A549 (cell line): Measurements from ENCODE around the gene PNMT. TPM values are rescaled to one million over a fixed set of nuclear protein-coding genes. Genes with fewer than 3 reads are reported as not detected.

Source experiments
- ATAC-seq, 2 experiments: fragments of 200-7000 bp in 1 of 2; fragments of >200 bp in 1 of 2; cut with Nextera tagmentation in 1 of 2; cut with Tn5 transposase in 1 of 2; 3 replicates each; pipeline versions ENCODE4 v1.8.0 to v1.9.1; 2018 to 2020; ENCODE audit warnings: mild to moderate bottlenecking in 1 of 2, moderate library complexity in 1 of 2
- CTCF ChIA-PET: fragments of 300-600 bp; sonication (Branson Sonifier 250); formaldehyde crosslinking; extraction: SDS; loops from one replicate; lab custom pipeline; 2021; ENCODE audit warnings: antibody characterized with exemption, inconsistent platforms; lab: Yijun Ruan, JAX
- POLR2A ChIA-PET: fragments of 350-600 bp; formaldehyde crosslinking; extraction: SDS; loops from one replicate; lab custom pipeline; 2021; ENCODE audit warnings: antibody characterized with exemption, inconsistent platforms; lab: Yijun Ruan, JAX
- DNase-seq, 2 experiments: peaks; one replicate each; pipeline versions ENCODE4 v3.0.0 to v3.0.0-alpha.2; 2011 to 2016; ENCODE audit warnings: low read depth in 1 of 2, low spot score in 1 of 2
- FAIRE-seq: peaks from 2 replicates; lab custom pipeline; 2011; peaks lifted over from hg19 to GRCh38; lab: Jason Lieb, UNC
- H3K27ac ChIP-seq, 2 experiments: fragments of >200 bp; sonication (Bioruptor Twin); formaldehyde crosslinking; 3 replicates each; pipeline ENCODE4 v1.5.1; 2016 to 2017
- H3K4me1 ChIP-seq: fragments of >200 bp; sonication (Bioruptor Twin); formaldehyde crosslinking; 3 replicates; pipeline ENCODE4 v1.6.1; 2016
- H3K4me2 ChIP-seq: fragments of >200 bp; sonication (Bioruptor Twin); formaldehyde crosslinking; 3 replicates; pipeline ENCODE4 v1.6.1; 2016
- H3K4me3 ChIP-seq: fragments of >200 bp; sonication (Bioruptor Twin); formaldehyde crosslinking; 3 replicates; pipeline ENCODE4 v1.5.1; 2016
- H3K9me3 ChIP-seq: fragments of >200 bp; sonication (Bioruptor Twin); formaldehyde crosslinking; 3 replicates; pipeline ENCODE4 v1.6.1; 2016
- EHF ChIP-seq: fragments of 250-450 bp; sonication (Bioruptor Pico); IDR thresholded peaks from 2 replicates; pipeline ENCODE4 v1.5.0; 2020; ENCODE audit warnings: mild to moderate bottlenecking
- EP300 ChIP-seq, 2 experiments: fragments of >200 bp; sonication (Bioruptor Twin); formaldehyde crosslinking; IDR thresholded peaks; 2 replicates in 1 of 2; 3 replicates in 1 of 2; pipeline ENCODE4 v1.6.1; 2016 to 2017
- FOSB ChIP-seq: fragments of 250-450 bp; sonication (Bioruptor Pico); IDR thresholded peaks from 2 replicates; pipeline ENCODE4 v1.5.0; 2020; ENCODE audit warnings: mild to moderate bottlenecking, moderate library complexity
- FOXS1 ChIP-seq: fragments of 250-450 bp; sonication (Bioruptor Pico); IDR thresholded peaks from 2 replicates; pipeline ENCODE4 v1.5.0; 2020; ENCODE audit warnings: mild to moderate bottlenecking, moderate library complexity
- HEYL ChIP-seq: fragments of 250-450 bp; sonication (Bioruptor Pico); IDR thresholded peaks from 2 replicates; pipeline ENCODE4 v1.8.0; 2021; ENCODE audit warnings: mild to moderate bottlenecking, moderate library complexity
- HMGXB4 ChIP-seq: fragments of 250-450 bp; sonication (Bioruptor Pico); IDR thresholded peaks from 2 replicates; pipeline ENCODE4 v1.5.0; 2021; ENCODE audit warnings: mild to moderate bottlenecking, moderate library complexity, borderline replicate concordance
- HOXA7 ChIP-seq: fragments of 250-450 bp; sonication (Bioruptor Pico); IDR thresholded peaks from 2 replicates; pipeline ENCODE4 v1.5.0; 2020; ENCODE audit warnings: mild to moderate bottlenecking, moderate library complexity
- HOXB13 ChIP-seq: fragments of 250-450 bp; sonication (Bioruptor Pico); IDR thresholded peaks from 2 replicates; pipeline ENCODE4 v1.5.0; 2020; ENCODE audit warnings: low read depth, mild to moderate bottlenecking, moderate library complexity
- JUN ChIP-seq, 2 experiments: fragments of >200 bp; sonication (Bioruptor Twin); formaldehyde crosslinking; IDR thresholded peaks; 2 replicates in 1 of 2; 3 replicates in 1 of 2; pipeline ENCODE4 v1.6.1; 2016 to 2017
- JUNB ChIP-seq: fragments of >200 bp; sonication (Bioruptor Twin); formaldehyde crosslinking; IDR thresholded peaks from 2 replicates; pipeline ENCODE4 v1.6.1; 2016
- KDM1A ChIP-seq: fragments of 200-600 bp; sonication (generic); IDR thresholded peaks from 2 replicates; pipeline ENCODE4 v1.6.1; 2016; ENCODE audit warnings: low read depth, mild to moderate bottlenecking
- KDM5A ChIP-seq: fragments of 200-600 bp; sonication (generic); IDR thresholded peaks from 2 replicates; pipeline ENCODE4 v1.6.1; 2016; ENCODE audit warnings: antibody characterized with exemption, mild to moderate bottlenecking
- MYC ChIP-seq: IDR thresholded peaks from 2 replicates; pipeline ENCODE4 v1.6.1; 2012; ENCODE audit warnings: mild to moderate bottlenecking, inconsistent platforms, low read length, improper control_type of control experiment, borderline replicate concordance
- NFE2L2 ChIP-seq: fragments of 150-350 bp; conservative IDR thresholded peaks from 2 replicates; pipeline ENCODE4 v1.6.1; 2014; ENCODE audit warnings: low read length
- PHF8 ChIP-seq: fragments of 200-600 bp; sonication (generic); IDR thresholded peaks from 2 replicates; pipeline ENCODE4 v1.6.1; 2016; ENCODE audit warnings: low read depth, mild to moderate bottlenecking, antibody characterized with exemption, moderate library complexity, borderline replicate concordance
- POLR2AphosphoS2 ChIP-seq: conservative IDR thresholded peaks from 2 replicates; pipeline ENCODE4 v1.6.1; 2012; ENCODE audit warnings: low read length, improper control_type of control experiment, inconsistent platforms
- RARB ChIP-seq: fragments of 250-450 bp; sonication (Bioruptor Pico); IDR thresholded peaks from 2 replicates; pipeline ENCODE4 v1.8.0; 2021; ENCODE audit warnings: mild to moderate bottlenecking, moderate library complexity
- RFX5 ChIP-seq: fragments of 450-650 bp; IDR thresholded peaks from 2 replicates; pipeline ENCODE4 v1.7.1; 2014; ENCODE audit warnings: antibody characterized with exemption, mild to moderate bottlenecking, moderate library complexity
- RNF2 ChIP-seq: fragments of 200-600 bp; sonication (generic); IDR thresholded peaks from 2 replicates; pipeline ENCODE4 v1.6.1; 2016; ENCODE audit warnings: low read depth, mild to moderate bottlenecking, antibody characterized with exemption, moderate library complexity, borderline replicate concordance
- SREBF2 ChIP-seq: fragments of 450-650 bp; IDR thresholded peaks from 2 replicates; pipeline ENCODE4 v1.6.1; 2014; ENCODE audit warnings: mild to moderate bottlenecking, moderate library complexity
- TFCP2L1 ChIP-seq: fragments of 250-450 bp; sonication (Bioruptor Pico); IDR thresholded peaks from 2 replicates; pipeline ENCODE4 v1.5.0; 2021; ENCODE audit warnings: mild to moderate bottlenecking
- ZC3H11A ChIP-seq: fragments of 450-650 bp; IDR thresholded peaks from 2 replicates; pipeline ENCODE4 v1.6.1; 2014; ENCODE audit warnings: antibody characterized with exemption, mild to moderate bottlenecking
- ZFP36 ChIP-seq: fragments of 450-650 bp; IDR thresholded peaks from 2 replicates; pipeline ENCODE4 v1.6.1; 2014; ENCODE audit warnings: borderline replicate concordance; ENCODE audit not compliant: partially characterized antibody
- WGBS: methylation state at CpG from one replicate; pipeline ENCODE4 v1.1.6; 2017; ENCODE audit errors: missing lambda C conversion rate; 5-methylcytosine and 5-hydroxymethylcytosine counted together
- polyA plus RNA-seq, 4 experiments: library from polyadenylated mRNA; depleted of rRNA in 3 of 4; stranded (reverse); fragments of >200 nt; fragmentation: RNase III in 1 of 4; extraction: RNeasy Plus Mini Kit Qiagen cat#74134 plus additional on column Dnase treatment in 1 of 4; gene quantifications; 2 replicates in 3 of 4; 3 replicates in 1 of 4; pipeline ENCODE4 v1.2.3, GENCODE V29; 2011 to 2017
- TF ChIP-seq, protein P1 (sequence below): IDR thresholded peaks from 2 replicates; pipeline ENCODE4 v1.6.1; 2012
- TF ChIP-seq, protein P2 (sequence below): fragments of 450-650 bp; IDR thresholded peaks from 2 replicates; pipeline ENCODE4 v1.6.1; 2014; ENCODE audit warnings: antibody characterized with exemption
- TF ChIP-seq, protein P3 (sequence below): fragments of 200-600 bp; sonication (generic); IDR thresholded peaks from 2 replicates; pipeline ENCODE4 v1.6.1; 2016; ENCODE audit warnings: antibody characterized with exemption, mild to moderate bottlenecking, moderate library complexity
- TF ChIP-seq, protein P4 (sequence below): fragments of >200 bp; sonication (Bioruptor Twin); formaldehyde crosslinking; IDR thresholded peaks from 2 replicates; pipeline ENCODE4 v1.6.1; 2016

PNMT gene
- polyA plus RNA-seq, 2 of the 4 experiments (the other 2 are of a cell fraction), result not detected

GRCh38 chr17:39694593-39694992 is 26.3 kb downstream of the PNMT start:
- POLR2A ChIA-PET, result no interaction called here
- CTCF ChIA-PET, result interaction anchor here (0.6 to 50.7 kb wide), 6 partner anchors 16 to 57 kb away, joined by 4 to 1391 read pairs (median 10); partner anchors contain the start of genes MIEN1, PNMT, PPP1R1B and STARD3
- no peak overlapping the region for H3K4me2 ChIP-seq
- no peak for DNase-seq
- 69% methylated on average over 5 of the region's 5 CpGs for WGBS
- H3K9me3 ChIP-seq, result no peaks in the 10 kb centered on the region
- no peak overlapping the region for H3K27ac ChIP-seq
- H3K4me3 ChIP-seq, result no peak overlapping the region
- no peak for FAIRE-seq
- TF ChIP-seq SREBF2, result no peak
- TF ChIP-seq, protein P1, sequence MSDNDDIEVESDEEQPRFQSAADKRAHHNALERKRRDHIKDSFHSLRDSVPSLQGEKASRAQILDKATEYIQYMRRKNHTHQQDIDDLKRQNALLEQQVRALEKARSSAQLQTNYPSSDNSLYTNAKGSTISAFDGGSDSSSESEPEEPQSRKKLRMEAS, result no peak
- no peak for TF ChIP-seq ZC3H11A
- TF ChIP-seq, protein P2, sequence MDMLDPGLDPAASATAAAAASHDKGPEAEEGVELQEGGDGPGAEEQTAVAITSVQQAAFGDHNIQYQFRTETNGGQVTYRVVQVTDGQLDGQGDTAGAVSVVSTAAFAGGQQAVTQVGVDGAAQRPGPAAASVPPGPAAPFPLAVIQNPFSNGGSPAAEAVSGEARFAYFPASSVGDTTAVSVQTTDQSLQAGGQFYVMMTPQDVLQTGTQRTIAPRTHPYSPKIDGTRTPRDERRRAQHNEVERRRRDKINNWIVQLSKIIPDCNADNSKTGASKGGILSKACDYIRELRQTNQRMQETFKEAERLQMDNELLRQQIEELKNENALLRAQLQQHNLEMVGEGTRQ, result no peak
- no peak for TF ChIP-seq TFCP2L1
- no peak for TF ChIP-seq EHF (CRISPR knock-in tag)
- H3K4me1 ChIP-seq, result peaks cover 16% of the 10 kb centered on the region
- ATAC-seq, result no peak

GRCh38 chr17:39695089-39695474 is 26.8 kb downstream of the PNMT start:
- no peak overlapping the region for H3K27ac ChIP-seq
- ChIA-PET CTCF (interaction anchor here (0.6 to 50.7 kb wide), 8 partner anchors 13 to 58 kb away, joined by 3 to 1391 read pairs (median 8); partner anchors contain the start of genes MIEN1, PNMT, PPP1R1B and STARD3), POLR2A (interaction anchor here (0.6 kb wide), 1 partner anchor 36 kb away, joined by 7 read pairs; no protein-coding TSS in a partner anchor)
- 0 out of 3 replicates have a peak overlapping the region, but pooled peaks have one; percentile 0 for H3K4me2 ChIP-seq
- FAIRE-seq (no peak), DNase-seq (no peak), ATAC-seq (no peak)
- no peak for TF ChIP-seq HOXB13 (CRISPR knock-in tag)
- TF ChIP-seq, protein P3, sequence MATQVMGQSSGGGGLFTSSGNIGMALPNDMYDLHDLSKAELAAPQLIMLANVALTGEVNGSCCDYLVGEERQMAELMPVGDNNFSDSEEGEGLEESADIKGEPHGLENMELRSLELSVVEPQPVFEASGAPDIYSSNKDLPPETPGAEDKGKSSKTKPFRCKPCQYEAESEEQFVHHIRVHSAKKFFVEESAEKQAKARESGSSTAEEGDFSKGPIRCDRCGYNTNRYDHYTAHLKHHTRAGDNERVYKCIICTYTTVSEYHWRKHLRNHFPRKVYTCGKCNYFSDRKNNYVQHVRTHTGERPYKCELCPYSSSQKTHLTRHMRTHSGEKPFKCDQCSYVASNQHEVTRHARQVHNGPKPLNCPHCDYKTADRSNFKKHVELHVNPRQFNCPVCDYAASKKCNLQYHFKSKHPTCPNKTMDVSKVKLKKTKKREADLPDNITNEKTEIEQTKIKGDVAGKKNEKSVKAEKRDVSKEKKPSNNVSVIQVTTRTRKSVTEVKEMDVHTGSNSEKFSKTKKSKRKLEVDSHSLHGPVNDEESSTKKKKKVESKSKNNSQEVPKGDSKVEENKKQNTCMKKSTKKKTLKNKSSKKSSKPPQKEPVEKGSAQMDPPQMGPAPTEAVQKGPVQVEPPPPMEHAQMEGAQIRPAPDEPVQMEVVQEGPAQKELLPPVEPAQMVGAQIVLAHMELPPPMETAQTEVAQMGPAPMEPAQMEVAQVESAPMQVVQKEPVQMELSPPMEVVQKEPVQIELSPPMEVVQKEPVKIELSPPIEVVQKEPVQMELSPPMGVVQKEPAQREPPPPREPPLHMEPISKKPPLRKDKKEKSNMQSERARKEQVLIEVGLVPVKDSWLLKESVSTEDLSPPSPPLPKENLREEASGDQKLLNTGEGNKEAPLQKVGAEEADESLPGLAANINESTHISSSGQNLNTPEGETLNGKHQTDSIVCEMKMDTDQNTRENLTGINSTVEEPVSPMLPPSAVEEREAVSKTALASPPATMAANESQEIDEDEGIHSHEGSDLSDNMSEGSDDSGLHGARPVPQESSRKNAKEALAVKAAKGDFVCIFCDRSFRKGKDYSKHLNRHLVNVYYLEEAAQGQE, result no peak
- no peak for TF ChIP-seq JUNB
- TF ChIP-seq EP300 (IDR thresholded peaks at IDR 0.05), result no peak
- TF ChIP-seq FOXS1, result no peak
- TF ChIP-seq NFE2L2, result no peak
- TF ChIP-seq RNF2, result no peak
- TF ChIP-seq RARB, result no peak
- H3K4me3 ChIP-seq, result no peak overlapping the region
- 80% methylated on average over 2 of the region's 2 CpGs for WGBS
- no peaks in the 10 kb centered on the region for H3K9me3 ChIP-seq
- H3K4me1 ChIP-seq, result peaks cover 16% of the 10 kb centered on the region

GRCh38 chr17:39696731-39697130 is 28.5 kb downstream of the PNMT start:
- ATAC-seq, result no peak
- no peaks in the 10 kb centered on the region for H3K9me3 ChIP-seq
- H3K27ac ChIP-seq, result no peak overlapping the region
- FAIRE-seq, result no peak
- H3K4me3 ChIP-seq, result no peak overlapping the region
- ChIA-PET CTCF (interaction anchor here (0.6 to 50.7 kb wide), 7 partner anchors 9 to 59 kb away, joined by 3 to 1391 read pairs (median 4); partner anchors contain the start of genes PGAP3, PNMT, PPP1R1B and STARD3), POLR2A (interaction anchor here (1.4 kb wide), 1 partner anchor 33 kb away, joined by 8 read pairs; the partner anchor contains the start of gene MIEN1)
- H3K4me2 ChIP-seq, result no peak overlapping the region
- H3K4me1 ChIP-seq, result peaks cover 28% of the 10 kb centered on the region
- no peak for DNase-seq
- WGBS, result 78% methylated on average over 6 of the region's 6 CpGs
- no peak for TF ChIP-seq POLR2AphosphoS2
- TF ChIP-seq JUN (IDR thresholded peaks at IDR 0.05), result no peak
- TF ChIP-seq KDM1A, result no peak
- TF ChIP-seq, protein P4, sequence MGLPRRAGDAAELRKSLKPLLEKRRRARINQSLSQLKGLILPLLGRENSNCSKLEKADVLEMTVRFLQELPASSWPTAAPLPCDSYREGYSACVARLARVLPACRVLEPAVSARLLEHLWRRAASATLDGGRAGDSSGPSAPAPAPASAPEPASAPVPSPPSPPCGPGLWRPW, result no peak
- no peak for TF ChIP-seq RFX5
- TF ChIP-seq FOSB (CRISPR knock-in tag), result no peak
- TF ChIP-seq ZFP36, result no peak
- no peak for TF ChIP-seq SREBF2
- no peak for TF ChIP-seq PHF8
- no peak for TF ChIP-seq HMGXB4 (CRISPR knock-in tag)
- TF ChIP-seq MYC, result no peak
- TF ChIP-seq KDM5A, result no peak
- TF ChIP-seq, protein P2, result no peak
- TF ChIP-seq HEYL (CRISPR knock-in tag), result no peak
- no peak for TF ChIP-seq TFCP2L1
- no peak for TF ChIP-seq HOXA7
- TF ChIP-seq NFE2L2, result no peak
